Measurements from ENCODE around the gene SELPLG.
"Not testable (repeated sequence)": the region's sequence is repeated elsewhere in the genome, so short reads cannot be mapped to it uniquely, and the experiment has no call there.

SELPLG gene

DNA sequence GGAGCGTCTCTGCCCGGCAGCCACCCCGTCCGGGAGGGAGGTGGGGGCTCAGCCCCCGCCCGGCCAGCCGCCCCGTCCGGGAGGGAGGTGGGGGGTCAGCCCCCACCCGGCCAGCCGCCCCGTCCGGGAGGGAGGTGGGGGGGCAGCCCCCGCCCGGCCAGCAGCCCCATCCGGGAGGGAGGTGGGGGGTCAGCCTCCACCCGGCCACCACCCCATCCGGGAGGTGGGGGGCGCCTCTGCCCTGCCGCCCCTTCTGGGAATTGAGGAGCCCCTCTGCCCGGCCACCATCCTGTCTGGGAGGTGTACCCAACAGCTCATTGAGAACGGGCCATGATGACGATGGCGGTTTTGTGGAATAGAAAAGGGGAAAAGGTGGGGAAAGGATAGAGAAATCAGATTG lies 22.6 kb upstream of the SELPLG start:
- DNase-seq (ENCODE audit: low read depth in 2 of 3, low spot score in 1 of 3) = not testable (repeated sequence)

GRCh38 chr12:108655812-108656175 lies 22.1 kb upstream of the SELPLG start:
- DNase-seq (ENCODE audit: low read depth in 2 of 3, low spot score in 1 of 3) = not testable (repeated sequence)

- not testable (repeated sequence) for DNase-seq (ENCODE audit: low read depth in 2 of 3, low spot score in 1 of 3)
These were observed 20.9 kb upstream of the SELPLG start for GRCh38 chr12:108654622-108655021.

GRCh38 chr12:108653922-108654321 lies 20.2 kb upstream of the SELPLG start:
- no peak for DNase-seq (ENCODE audit: low read depth in 2 of 3, low spot score in 1 of 3)

DNA sequence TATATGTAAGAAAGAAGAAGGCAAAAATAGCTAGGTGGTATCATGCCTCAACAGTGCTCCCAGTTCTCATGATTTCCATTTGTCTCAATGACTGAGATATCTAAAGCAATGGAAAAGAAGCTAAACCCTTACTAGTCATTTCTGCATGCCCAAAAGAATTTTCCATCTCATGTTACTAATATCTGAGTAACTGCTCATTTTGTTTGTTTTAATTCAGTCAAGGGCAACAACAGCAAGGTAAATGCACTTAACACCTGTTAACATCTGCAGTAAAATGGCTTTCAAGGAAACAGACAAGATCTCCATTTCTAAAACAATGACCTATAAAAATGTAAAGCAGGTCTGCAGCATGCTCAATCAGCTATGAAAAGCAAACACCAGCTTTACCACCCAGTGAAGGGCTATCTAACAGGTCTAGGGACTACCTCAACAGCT lies 19.4 kb upstream of the SELPLG start:
- DNase-seq (ENCODE audit: low read depth in 2 of 3, low spot score in 1 of 3) = no peak

DNA sequence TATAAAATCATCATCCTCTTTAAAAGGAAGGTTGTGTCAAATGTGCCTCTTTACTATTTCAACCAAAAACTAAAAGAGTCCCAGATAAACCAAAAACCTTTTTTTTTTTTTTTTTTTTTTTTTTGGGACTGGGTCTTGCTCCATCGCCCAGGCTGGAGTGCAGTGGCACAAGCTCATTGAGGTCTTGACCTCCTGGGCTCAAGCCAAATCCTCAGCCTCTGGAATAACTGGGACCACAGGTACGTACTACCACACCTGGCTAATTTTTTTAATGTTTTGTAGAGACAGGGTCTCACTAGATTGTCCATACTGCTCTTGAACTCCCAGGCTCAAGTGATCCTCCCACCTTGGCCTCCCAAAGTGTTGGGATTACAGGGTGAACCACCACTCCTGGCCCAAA lies 16.4 kb upstream of the SELPLG start:
- DNase-seq (ENCODE audit: low read depth in 2 of 3, low spot score in 1 of 3) = no peak

- no peak for DNase-seq (ENCODE audit: low read depth in 2 of 3, low spot score in 1 of 3)
These were observed 16.0 kb upstream of the SELPLG start for GRCh38 chr12:108649669-108650068.

DNA sequence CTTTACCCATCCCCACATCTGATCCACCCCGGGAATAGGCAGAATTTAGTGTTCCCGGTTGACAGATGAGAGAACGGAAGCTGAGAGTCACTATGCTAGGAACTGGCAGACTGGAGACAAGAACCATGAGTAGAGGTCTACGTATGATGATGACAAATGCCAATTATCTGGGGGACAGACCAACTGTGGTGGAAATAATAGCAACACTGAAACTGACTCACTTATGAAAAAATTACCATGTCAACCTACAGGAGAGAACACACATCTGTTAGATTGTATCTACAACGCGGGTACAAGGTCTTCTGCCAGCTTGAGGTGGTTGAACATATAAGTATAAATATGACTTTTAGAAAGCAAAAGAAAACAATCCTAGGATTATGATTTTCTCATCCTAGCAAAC lies 15.4 kb upstream of the SELPLG start:
- DNase-seq (ENCODE audit: low read depth in 2 of 3, low spot score in 1 of 3) = no peak

DNA sequence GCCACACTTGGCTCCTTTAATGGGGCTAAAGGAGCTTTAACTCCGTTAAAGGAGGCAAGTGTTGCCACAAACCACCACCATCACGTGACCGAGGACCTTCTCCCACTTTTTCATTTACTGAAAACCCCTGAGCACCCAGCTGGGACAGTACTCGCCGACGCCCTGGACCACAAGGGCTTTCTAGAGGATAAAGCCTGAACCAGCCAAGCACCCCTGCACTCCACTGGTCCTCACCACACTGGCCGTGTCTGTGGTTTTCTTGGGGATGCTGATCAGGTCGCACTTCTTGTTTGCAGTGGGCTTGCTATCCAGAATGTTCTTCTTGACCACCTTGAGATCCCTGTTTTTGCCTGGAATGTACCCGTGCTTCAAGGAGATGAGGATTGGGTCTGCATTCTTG lies 14.7 kb upstream of the SELPLG start:
- DNase-seq (ENCODE audit: low read depth in 2 of 3, low spot score in 1 of 3) = no peak

- DNase-seq (ENCODE audit: low read depth in 2 of 3, low spot score in 1 of 3) = no peak
These were observed 14.0 kb upstream of the SELPLG start for GRCh38 chr12:108647585-108648287.

DNA sequence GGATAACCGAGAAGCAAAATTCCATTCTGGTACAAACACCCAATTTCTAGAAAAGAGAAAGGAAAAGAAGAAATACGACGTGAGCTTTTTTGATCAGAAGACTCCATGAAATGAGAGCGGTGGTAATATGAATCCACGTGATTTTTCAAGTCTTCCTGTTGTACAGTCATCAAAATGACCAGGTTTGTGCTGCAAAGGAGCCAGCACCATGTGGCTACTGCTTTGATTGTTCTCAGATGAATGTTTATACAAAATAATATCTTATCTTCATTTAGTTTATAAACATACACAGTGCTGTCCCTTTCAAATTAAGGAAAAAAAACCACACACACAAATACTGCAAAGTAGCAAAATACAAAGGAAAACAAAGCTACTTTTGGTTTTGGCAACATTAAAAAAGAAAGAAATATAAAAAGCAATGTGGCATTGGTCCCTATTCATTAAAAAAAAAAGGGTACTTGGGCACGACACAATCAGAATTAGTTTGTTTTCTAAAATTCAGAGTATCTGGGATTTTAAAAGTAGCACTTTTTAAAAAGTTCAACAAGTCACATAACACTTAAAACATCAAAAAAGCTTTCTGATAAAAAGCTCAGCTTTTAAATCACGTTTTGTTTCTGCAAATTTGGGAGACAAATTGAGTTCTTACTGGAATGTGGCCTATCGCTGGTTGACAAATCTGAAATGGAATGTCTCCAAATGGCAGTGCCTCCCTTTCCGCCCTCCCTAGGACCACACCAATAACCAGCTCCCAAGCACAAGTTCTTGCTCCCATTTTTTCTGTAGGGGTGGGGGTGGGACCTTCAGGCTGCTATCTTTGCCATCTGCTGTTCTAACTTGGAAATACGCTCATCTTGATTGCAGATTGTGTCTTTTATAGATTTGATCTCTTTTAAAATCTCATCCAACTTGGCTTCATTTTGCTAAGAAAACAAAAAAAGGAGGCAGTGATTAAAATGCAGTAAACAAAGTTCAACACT lies 13.2 kb upstream of the SELPLG start:
- no peak for DNase-seq (ENCODE audit: low read depth in 2 of 3, low spot score in 1 of 3)

GRCh38 chr12:108645686-108646599 lies 12.2 kb upstream of the SELPLG start:
- DNase-seq (ENCODE audit: low read depth in 2 of 3, low spot score in 1 of 3) = no peak

DNA sequence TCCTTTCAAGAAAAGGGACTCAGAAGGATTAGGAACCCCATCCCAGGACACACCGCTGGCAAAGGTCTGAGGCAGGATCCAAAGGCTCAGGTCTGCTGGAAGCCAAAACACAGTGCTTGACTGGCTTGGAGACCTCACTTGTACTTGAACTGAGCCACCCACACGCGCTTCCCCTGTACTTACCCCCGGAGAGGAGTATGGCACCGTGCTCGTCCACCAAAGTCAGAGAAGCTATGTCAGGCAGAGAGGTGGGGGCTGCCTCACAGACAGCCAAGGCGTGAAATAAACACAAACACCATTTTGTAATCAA lies 11.1 kb upstream of the SELPLG start:
- no peak for DNase-seq (ENCODE audit: low read depth in 2 of 3, low spot score in 1 of 3)

GRCh38 chr12:108643941-108644810 lies 10.5 kb upstream of the SELPLG start:
- DNase-seq (ENCODE audit: low read depth in 2 of 3, low spot score in 1 of 3) = no peak

DNA sequence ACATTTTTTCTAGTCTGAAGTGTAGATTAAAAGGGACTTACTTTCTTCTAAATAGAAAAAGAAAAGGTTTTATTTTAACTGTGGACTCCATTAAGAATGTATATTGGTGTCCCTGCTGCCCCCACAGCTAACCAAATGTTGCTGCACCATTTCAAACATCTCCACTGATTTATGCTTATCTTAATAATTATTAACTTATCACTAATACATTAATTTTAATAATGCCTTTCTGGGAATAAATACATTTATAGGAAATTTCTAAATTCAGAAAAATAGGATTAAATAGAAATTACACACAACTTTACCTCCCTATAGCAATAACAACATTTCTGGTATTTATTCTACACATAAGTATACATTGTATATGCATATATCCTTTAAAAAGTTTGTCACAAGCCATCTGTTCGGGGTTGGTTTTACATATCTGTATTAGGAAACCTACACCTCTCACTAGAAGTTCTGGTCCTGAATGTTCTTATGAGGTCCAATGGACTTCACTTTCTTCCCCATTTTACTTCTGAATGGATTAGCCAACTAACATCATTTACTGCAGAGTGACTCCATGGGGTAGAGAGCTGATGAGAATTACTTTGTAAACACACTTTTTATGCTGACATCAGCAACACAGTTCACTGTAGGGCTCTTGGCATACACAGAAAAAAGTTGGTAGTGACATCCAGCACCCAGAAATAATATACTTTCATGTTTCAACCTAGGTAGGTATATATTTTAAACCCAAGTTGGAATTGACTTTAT lies 9.4 kb upstream of the SELPLG start:
- no peak for DNase-seq (ENCODE audit: low read depth in 2 of 3, low spot score in 1 of 3)

DNA sequence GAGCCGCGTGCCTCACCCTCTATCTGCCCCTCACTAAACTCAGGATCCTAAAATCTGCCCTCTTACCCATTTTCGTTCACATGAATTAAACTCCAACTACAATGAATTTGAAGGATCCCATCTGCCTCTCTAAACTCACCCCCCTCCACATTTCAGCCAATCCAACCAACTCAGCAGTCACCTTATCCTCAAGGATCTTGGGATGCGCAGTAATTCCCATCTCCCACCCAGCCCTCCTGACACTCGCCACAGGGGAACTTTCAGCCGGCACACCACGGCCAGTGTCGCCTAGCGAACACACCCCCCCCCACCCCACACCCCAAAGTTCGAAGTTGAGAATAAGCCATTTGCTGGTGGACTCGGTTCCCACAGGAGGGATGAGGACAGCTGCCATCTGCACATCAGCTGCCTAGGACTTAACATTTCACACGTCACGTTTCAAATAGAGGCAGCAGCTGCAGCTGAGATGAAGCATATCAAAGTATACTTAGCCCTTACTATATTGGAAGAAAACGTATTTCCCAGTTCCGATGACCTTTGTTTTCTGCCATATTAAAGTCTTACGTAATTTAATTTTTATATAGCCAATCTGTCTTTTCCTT lies 8.7 kb upstream of the SELPLG start:
- no peak for DNase-seq (ENCODE audit: low read depth in 2 of 3, low spot score in 1 of 3)

- DNase-seq (ENCODE audit: low read depth in 2 of 3, low spot score in 1 of 3) = no peak
These were observed 8.0 kb upstream of the SELPLG start for GRCh38 chr12:108641446-108642268.

DNA sequence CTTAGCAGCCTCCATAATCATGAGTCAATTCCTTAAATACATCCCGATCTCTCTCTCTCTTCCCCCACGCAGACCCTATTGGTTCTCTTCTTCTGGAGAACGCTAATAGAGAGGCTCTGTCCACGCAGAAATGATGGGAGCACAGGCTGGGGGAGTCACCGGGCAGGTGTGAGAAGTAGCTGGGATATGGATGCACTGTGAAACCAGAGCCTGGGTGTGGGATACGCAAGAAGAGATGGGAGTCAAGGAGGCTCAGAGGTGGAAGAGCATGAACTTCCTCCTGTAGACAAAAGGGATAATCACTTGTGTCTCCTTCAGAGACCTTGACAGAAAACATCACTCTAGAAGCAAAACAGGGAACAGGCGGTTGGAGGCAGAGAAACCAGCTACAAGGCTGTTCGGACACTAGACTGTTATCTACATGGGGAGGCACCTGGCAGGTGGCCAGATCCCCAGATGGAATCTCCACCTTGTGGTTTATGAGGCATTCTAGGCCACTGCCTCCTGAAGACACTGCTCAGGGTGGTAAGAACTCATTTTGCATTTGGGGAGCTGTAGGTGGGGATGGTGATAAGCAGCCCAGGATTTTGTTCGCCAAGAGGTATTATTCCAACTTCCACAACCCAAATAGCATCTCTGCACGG lies 7.2 kb upstream of the SELPLG start:
- no peak for DNase-seq (ENCODE audit: low read depth in 2 of 3, low spot score in 1 of 3)

All from stimulated activated CD4-positive, alpha-beta T cell treated with anti-CD3 and anti-CD28 coated beads, Interleukin-12 subunit alpha, Interleukin-12 subunit beta, amount 100 ng/mL, for 48 hours (primary cell).